Measurements from ENCODE around the gene PYCARD.
"Not testable (repeated sequence)": the region's sequence is repeated elsewhere in the genome, so short reads cannot be mapped to it uniquely, and the experiment has no call there.

PYCARD gene

GRCh38 chr16:31202414-31203375, at the start of gene PYCARD:
TSS of gene PYCARD (minus strand) at chr16:31202760. CDS start at chr16:31202690, 70 bp downstream.
- Histone ChIP-seq H3K9me3 (ENCODE audit: low read length) (no peaks in the 10 kb centered on the region), H2AFZ (ENCODE audit: low read depth, low read length) (no peak within 1 kb of the TSS), H3K4me3 (ENCODE audit: low read length) (no peak within 1 kb of the TSS), H3K36me3 (ENCODE audit: insufficient read depth, low read length) (peaks cover 6% of the 10 kb centered on the region), H3K4me1 (ENCODE audit: insufficient read depth, low read length) (no peaks in the 10 kb centered on the region), H3K27me3 (ENCODE audit: insufficient read depth, low read length) (peaks cover 10% of the 10 kb centered on the region)

- no peaks in the 10 kb centered on the region for H3K4me1 ChIP-seq (ENCODE audit: insufficient read depth, low read length)
- no peaks in the 10 kb centered on the region for H3K36me3 ChIP-seq (ENCODE audit: insufficient read depth, low read length)
- no peaks in the 10 kb centered on the region for H3K9me3 ChIP-seq (ENCODE audit: low read length)
- no peak overlapping the region for H2AFZ ChIP-seq (ENCODE audit: low read depth, low read length)
- H3K27me3 ChIP-seq (ENCODE audit: insufficient read depth, low read length), result peaks cover 8% of the 10 kb centered on the region
- no peak overlapping the region for H3K4me3 ChIP-seq (ENCODE audit: low read length)
These were observed 48.9 kb upstream of the PYCARD start for GRCh38 chr16:31251435-31251834.

GRCh38 chr16:31250782-31251384, 48.3 kb upstream of the PYCARD start:
- no peaks in the 10 kb centered on the region for H3K9me3 ChIP-seq (ENCODE audit: low read length)

DNA sequence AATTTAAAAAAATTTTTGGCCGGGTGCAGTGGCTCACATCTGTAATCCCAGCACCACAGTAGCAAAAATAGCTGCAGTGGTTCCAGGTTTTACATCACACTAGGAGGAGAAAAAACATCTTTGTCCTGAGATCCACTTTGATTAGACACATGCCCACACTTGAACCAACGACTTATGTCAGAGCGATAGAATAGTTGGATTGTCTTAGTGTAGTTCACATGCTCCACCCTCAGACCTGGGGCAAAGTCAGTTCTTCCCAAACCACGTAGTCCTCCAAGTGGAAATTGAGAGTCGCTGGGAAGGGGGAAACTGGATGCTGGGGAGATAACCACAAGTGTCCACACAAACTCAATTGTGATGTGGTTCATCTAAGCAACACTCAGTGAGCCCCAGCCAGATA, 45.8 kb upstream of the PYCARD start:
- H3K27me3 ChIP-seq (ENCODE audit: insufficient read depth, low read length), result peaks cover 4% of the 10 kb centered on the region
- H3K36me3 ChIP-seq (ENCODE audit: insufficient read depth, low read length), result no peaks in the 10 kb centered on the region
- H2AFZ ChIP-seq (ENCODE audit: low read depth, low read length), result no peak overlapping the region
- H3K4me3 ChIP-seq (ENCODE audit: low read length), result no peak overlapping the region
- peaks cover 5% of the 10 kb centered on the region for H3K4me1 ChIP-seq (ENCODE audit: insufficient read depth, low read length)
- H3K9me3 ChIP-seq (ENCODE audit: low read length), result no peaks in the 10 kb centered on the region

More at GRCh38 chr16:31250782-31251384, 48.3 kb upstream of the PYCARD start:
- H2AFZ ChIP-seq (ENCODE audit: low read depth, low read length), result no peak overlapping the region
- H3K4me1 ChIP-seq (ENCODE audit: insufficient read depth, low read length), result no peaks in the 10 kb centered on the region
- H3K4me3 ChIP-seq (ENCODE audit: low read length), result no peak overlapping the region
- H3K27me3 ChIP-seq (ENCODE audit: insufficient read depth, low read length), result peaks cover 8% of the 10 kb centered on the region
- H3K36me3 ChIP-seq (ENCODE audit: insufficient read depth, low read length), result no peaks in the 10 kb centered on the region

- Histone ChIP-seq H3K4me1 (ENCODE audit: insufficient read depth, low read length) (peaks cover 5% of the 10 kb centered on the region), H2AFZ (ENCODE audit: low read depth, low read length) (no peak overlapping the region), H3K36me3 (ENCODE audit: insufficient read depth, low read length) (no peaks in the 10 kb centered on the region), H3K27me3 (ENCODE audit: insufficient read depth, low read length) (no peaks in the 10 kb centered on the region), H3K9me3 (ENCODE audit: low read length) (no peaks in the 10 kb centered on the region), H3K4me3 (ENCODE audit: low read length) (no peak overlapping the region)
These were observed 43.7 kb upstream of the PYCARD start for GRCh38 chr16:31246296-31246695.

DNA sequence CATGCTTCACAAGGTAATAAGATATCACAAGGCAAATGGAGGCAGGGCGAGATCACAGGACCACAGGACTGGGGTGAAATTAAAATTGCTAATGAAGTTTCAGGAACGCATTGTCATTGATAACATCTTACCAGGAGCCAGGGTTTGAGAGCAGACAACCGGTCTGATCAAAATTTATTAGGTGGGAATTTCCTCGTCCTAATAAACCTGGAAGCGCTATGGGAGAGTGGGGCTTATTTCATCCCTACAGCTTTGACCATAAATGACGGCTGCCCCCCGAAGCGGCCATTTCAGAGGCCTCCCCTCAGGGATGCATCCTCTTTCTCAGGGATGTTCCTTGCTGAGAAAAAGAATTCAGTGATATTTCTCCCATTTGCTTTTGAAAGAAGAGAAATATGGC, 43.0 kb upstream of the PYCARD start:
- H3K27me3 ChIP-seq (ENCODE audit: insufficient read depth, low read length); H3K4me3 ChIP-seq (ENCODE audit: low read length); H3K4me1 ChIP-seq (ENCODE audit: insufficient read depth, low read length); H3K9me3 ChIP-seq (ENCODE audit: low read length); H3K36me3 ChIP-seq (ENCODE audit: insufficient read depth, low read length); H2AFZ ChIP-seq (ENCODE audit: low read depth, low read length): not testable (repeated sequence)

DNA sequence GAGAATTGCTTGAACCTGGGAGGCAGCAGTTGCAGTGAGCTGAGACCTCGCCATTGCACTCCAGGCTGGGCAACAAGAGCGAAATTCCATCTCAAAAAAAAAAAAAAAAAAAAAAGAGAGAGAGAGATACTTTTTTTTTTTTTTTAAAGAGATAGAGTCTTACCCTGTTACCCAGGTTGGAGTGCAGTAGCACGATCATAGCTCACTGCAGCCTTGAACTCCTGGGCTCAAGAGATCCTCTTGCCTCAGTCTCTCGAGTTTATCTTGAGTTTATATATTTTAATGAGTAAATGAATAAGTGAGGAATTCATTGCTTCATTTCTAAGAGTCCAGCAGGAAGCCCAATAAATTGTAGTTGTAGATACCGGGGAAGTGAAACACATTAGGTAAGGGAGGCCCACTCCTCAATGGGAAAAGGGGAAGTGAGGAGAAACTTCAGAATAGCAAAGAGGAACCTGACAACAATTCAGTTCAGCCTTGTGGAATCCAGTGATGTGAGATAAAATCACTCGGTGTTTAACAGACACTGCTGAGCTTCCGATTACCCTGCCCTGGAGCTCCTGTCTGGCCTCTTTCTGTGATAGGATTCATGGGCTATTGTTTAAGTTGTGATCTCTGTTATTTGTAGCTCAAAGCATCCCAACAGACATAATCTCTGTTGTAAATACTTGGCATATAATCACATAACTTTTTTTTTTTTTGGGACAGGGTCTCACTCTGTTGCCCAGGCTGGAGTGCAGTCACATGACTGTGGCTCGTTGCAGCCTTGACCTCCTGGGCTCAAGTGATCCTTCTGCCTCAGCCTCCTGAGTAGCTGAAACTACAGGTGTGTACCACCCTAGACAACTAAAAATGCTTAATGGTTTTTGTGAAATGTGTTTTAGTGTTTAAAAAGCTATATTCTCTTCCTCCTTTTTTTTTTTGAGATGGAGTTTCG, 41.4 kb upstream of the PYCARD start:
- Histone ChIP-seq H3K4me3 (ENCODE audit: low read length) (no peak overlapping the region), H2AFZ (ENCODE audit: low read depth, low read length) (no peak overlapping the region), H3K27me3 (ENCODE audit: insufficient read depth, low read length) (no peaks in the 10 kb centered on the region), H3K9me3 (ENCODE audit: low read length) (no peaks in the 10 kb centered on the region), H3K36me3 (ENCODE audit: insufficient read depth, low read length) (no peaks in the 10 kb centered on the region), H3K4me1 (ENCODE audit: insufficient read depth, low read length) (peaks cover 5% of the 10 kb centered on the region)

DNA sequence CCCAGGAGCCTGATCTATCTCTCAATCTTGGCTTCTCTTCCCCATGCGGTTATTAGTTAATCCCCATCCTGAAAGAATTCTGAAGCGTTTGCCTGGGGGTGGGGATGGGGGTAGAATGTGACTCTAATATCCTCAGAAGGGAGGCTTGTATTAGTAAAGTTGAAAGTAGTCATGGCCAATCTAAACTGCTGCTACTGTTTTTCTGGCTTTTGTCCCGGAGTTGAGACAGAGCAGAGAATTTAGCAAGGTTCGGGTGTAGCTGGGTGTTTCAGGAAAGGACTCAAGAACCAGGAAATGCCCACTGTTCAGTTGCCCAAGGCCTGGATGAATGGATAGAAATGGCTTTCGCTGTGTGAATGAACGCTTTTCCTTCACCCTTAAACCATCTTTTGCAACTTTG, 39.6 kb upstream of the PYCARD start:
- Histone ChIP-seq H3K9me3 (ENCODE audit: low read length) (no peaks in the 10 kb centered on the region), H3K36me3 (ENCODE audit: insufficient read depth, low read length) (no peaks in the 10 kb centered on the region), H3K4me3 (ENCODE audit: low read length) (no peak overlapping the region), H2AFZ (ENCODE audit: low read depth, low read length) (no peak overlapping the region), H3K4me1 (ENCODE audit: insufficient read depth, low read length) (peaks cover 5% of the 10 kb centered on the region), H3K27me3 (ENCODE audit: insufficient read depth, low read length) (no peaks in the 10 kb centered on the region)

DNA sequence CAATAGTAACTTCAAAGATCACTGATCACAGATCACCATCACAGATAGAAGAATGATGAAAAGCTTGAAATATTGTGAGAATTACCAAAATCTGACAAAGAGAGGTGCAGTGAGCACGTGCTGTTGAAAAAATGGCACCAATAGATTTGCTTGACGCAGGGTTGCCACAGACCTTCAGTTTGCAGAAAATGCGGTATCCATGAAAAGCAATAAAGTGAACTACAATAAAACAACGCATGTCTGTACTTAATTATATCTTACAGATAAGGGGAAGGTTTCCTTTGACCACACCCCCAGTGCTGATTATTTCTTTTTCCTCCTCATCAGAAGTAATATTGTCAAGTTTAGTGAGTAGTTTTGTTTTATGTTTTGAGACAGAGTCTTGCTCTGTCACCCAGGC, 35.5 kb upstream of the PYCARD start:
- Histone ChIP-seq H3K4me1 (ENCODE audit: insufficient read depth, low read length) (no peaks in the 10 kb centered on the region), H3K4me3 (ENCODE audit: low read length) (no peak overlapping the region), H3K27me3 (ENCODE audit: insufficient read depth, low read length) (no peaks in the 10 kb centered on the region), H3K36me3 (ENCODE audit: insufficient read depth, low read length) (no peaks in the 10 kb centered on the region), H2AFZ (ENCODE audit: low read depth, low read length) (no peak overlapping the region), H3K9me3 (ENCODE audit: low read length) (peaks cover 1% of the 10 kb centered on the region)

- Histone ChIP-seq H3K4me1 (ENCODE audit: insufficient read depth, low read length) (no peaks in the 10 kb centered on the region), H3K36me3 (ENCODE audit: insufficient read depth, low read length) (no peaks in the 10 kb centered on the region), H2AFZ (ENCODE audit: low read depth, low read length) (no peak overlapping the region), H3K27me3 (ENCODE audit: insufficient read depth, low read length) (peaks cover 3% of the 10 kb centered on the region), H3K4me3 (ENCODE audit: low read length) (no peak overlapping the region), H3K9me3 (ENCODE audit: low read length) (peaks cover 1% of the 10 kb centered on the region)
These were observed 26.9 kb upstream of the PYCARD start for GRCh38 chr16:31229501-31229900.

- H3K4me3 ChIP-seq (ENCODE audit: low read length), result no peak overlapping the region
- H3K4me1 ChIP-seq (ENCODE audit: insufficient read depth, low read length), result no peaks in the 10 kb centered on the region
- peaks cover 3% of the 10 kb centered on the region for H3K27me3 ChIP-seq (ENCODE audit: insufficient read depth, low read length)
- no peaks in the 10 kb centered on the region for H3K9me3 ChIP-seq (ENCODE audit: low read length)
- no peaks in the 10 kb centered on the region for H3K36me3 ChIP-seq (ENCODE audit: insufficient read depth, low read length)
- no peak overlapping the region for H2AFZ ChIP-seq (ENCODE audit: low read depth, low read length)
These were observed 25.6 kb upstream of the PYCARD start for GRCh38 chr16:31228206-31228605.

GRCh38 chr16:31225193-31225592, 22.6 kb upstream of the PYCARD start:
- H3K4me1 ChIP-seq (ENCODE audit: insufficient read depth, low read length), result no peaks in the 10 kb centered on the region
- H3K9me3 ChIP-seq (ENCODE audit: low read length), result no peaks in the 10 kb centered on the region
- H2AFZ ChIP-seq (ENCODE audit: low read depth, low read length), result no peak overlapping the region
- no peak overlapping the region for H3K4me3 ChIP-seq (ENCODE audit: low read length)
- H3K27me3 ChIP-seq (ENCODE audit: insufficient read depth, low read length), result peaks cover 18% of the 10 kb centered on the region
- H3K36me3 ChIP-seq (ENCODE audit: insufficient read depth, low read length), result no peaks in the 10 kb centered on the region

Data from neuron (in vitro differentiated cells).